IMR-90 (cell line): ENCODE measurements around the gene PCSK1N. TPM values are rescaled to one million over a fixed set of nuclear protein-coding genes. Genes with fewer than 3 reads are reported as not detected.

ENCODE experiments used
- ATAC-seq: fragments of 200-7000 bp; cut with Tn5 transposase; 2 replicates; pipeline ENCODE4 v1.9.1; 2020; ENCODE audit warnings: low read depth, mild to moderate bottlenecking, moderate library complexity
- BruUV-seq: library from RNA; stranded (reverse); fragments of 400-500 nt; replicated peaks from 2 replicates; lab custom pipeline; 2021; lab: Mats Ljungman, UMichigan
- CTCF ChIA-PET: fragments of 300-600 bp; formaldehyde crosslinking; extraction: SDS; loops from one replicate; lab custom pipeline; 2021; ENCODE audit warnings: antibody characterized with exemption; lab: Yijun Ruan, JAX
- POLR2A ChIA-PET: fragments of 300-600 bp; sonication (Branson Sonifier 250); formaldehyde crosslinking; loops from one replicate; lab custom pipeline; 2022; ENCODE audit warnings: antibody characterized with exemption; ENCODE audit not compliant: unreplicated experiment; lab: Charles Lee
- DNase-seq: peaks from one replicate; pipeline ENCODE4 v3.0.0; 2013
- H2AFZ ChIP-seq: replicated peaks from 2 replicates; pipeline ENCODE3; 2013; ENCODE audit warnings: low read length, mild to moderate bottlenecking; ENCODE audit not compliant: poor library complexity
- H2AK5ac ChIP-seq: 2 replicates; pipeline ENCODE4 v1.6.1; 2013; ENCODE audit warnings: low read depth, low read length, inconsistent platforms
- H2AK9ac ChIP-seq: replicated peaks from 2 replicates; pipeline ENCODE3; 2013; ENCODE audit warnings: mild to moderate bottlenecking, low read depth, low read length, moderate library complexity; ENCODE audit not compliant: poor library complexity
- H2BK120ac ChIP-seq: 2 replicates; pipeline ENCODE4 v1.6.1; 2013; ENCODE audit warnings: low read depth, low read length, inconsistent platforms
- H2BK15ac ChIP-seq: 3 replicates; pipeline ENCODE4 v1.6.1; 2013; ENCODE audit warnings: low read depth, low read length, inconsistent platforms
- H2BK20ac ChIP-seq: 2 replicates; pipeline ENCODE4 v1.6.1; 2013; ENCODE audit warnings: low read depth, mild to moderate bottlenecking, inconsistent platforms, low read length, moderate library complexity
- H2BK5ac ChIP-seq: 2 replicates; pipeline ENCODE4 v1.6.1; 2013; ENCODE audit warnings: mild to moderate bottlenecking, low read depth, low read length, inconsistent platforms; ENCODE audit not compliant: poor library complexity, severe bottlenecking
- H3K14ac ChIP-seq: replicated peaks from 2 replicates; pipeline ENCODE4 v1.6.1; 2013; ENCODE audit warnings: low read depth, low read length, inconsistent platforms
- H3K18ac ChIP-seq: 2 replicates; pipeline ENCODE4 v1.6.1; 2013; ENCODE audit warnings: low read depth, low read length, control low read depth
- H3K23ac ChIP-seq: 2 replicates; pipeline ENCODE4 v1.6.1; 2013; ENCODE audit warnings: low read depth, low read length, inconsistent platforms
- H3K27ac ChIP-seq: 2 replicates; pipeline ENCODE4 v1.5.1; 2013; ENCODE audit warnings: mild to moderate bottlenecking, control low read depth, low read length; ENCODE audit not compliant: insufficient read depth
- H3K27me3 ChIP-seq: 2 replicates; pipeline ENCODE4 v1.6.1; 2013; ENCODE audit warnings: low read length; ENCODE audit not compliant: control insufficient read depth, insufficient read depth
- H3K36me3 ChIP-seq: 2 replicates; pipeline ENCODE4 v1.6.1; 2013; ENCODE audit warnings: low read length, mixed read lengths; ENCODE audit not compliant: control insufficient read depth, insufficient read depth
- H3K4ac ChIP-seq: 2 replicates; pipeline ENCODE4 v1.6.1; 2013; ENCODE audit warnings: low read depth, low read length, inconsistent platforms
- H3K4me1 ChIP-seq: 2 replicates; pipeline ENCODE4 v1.6.1; 2013; ENCODE audit warnings: low read length, mixed read lengths; ENCODE audit not compliant: control insufficient read depth, insufficient read depth
- H3K4me2 ChIP-seq: 2 replicates; pipeline ENCODE4 v1.6.1; 2013; ENCODE audit warnings: low read depth, mild to moderate bottlenecking, control low read depth, low read length, moderate library complexity
- H3K4me3 ChIP-seq: 2 replicates; pipeline ENCODE4 v1.5.1; 2013; ENCODE audit warnings: low read depth, mild to moderate bottlenecking, control low read depth, low read length, moderate library complexity; ENCODE audit not compliant: insufficient read depth
- H3K56ac ChIP-seq: 2 replicates; pipeline ENCODE4 v1.6.1; 2013; ENCODE audit warnings: low read length, inconsistent platforms; ENCODE audit not compliant: insufficient read depth; ENCODE audit errors: extremely low read depth
- H3K79me1 ChIP-seq, 2 experiments: 2 replicates each; pipeline ENCODE4 v1.6.1; 2013; ENCODE audit warnings: low read length in 2 of 2, inconsistent platforms in 1 of 2, low read depth in 1 of 2
- H3K9ac ChIP-seq: 2 replicates; pipeline ENCODE4 v1.6.1; 2013; ENCODE audit warnings: low read depth, low read length, control low read depth
- H3K9me1 ChIP-seq: 2 replicates; pipeline ENCODE4 v1.6.1; 2013; ENCODE audit warnings: low read length, inconsistent platforms; ENCODE audit not compliant: insufficient read depth
- H3K9me3 ChIP-seq: 2 replicates; pipeline ENCODE4 v1.6.1; 2013; ENCODE audit warnings: low read length; ENCODE audit not compliant: control insufficient read depth, insufficient read depth
- H4K20me1 ChIP-seq: 2 replicates; pipeline ENCODE4 v1.6.1; 2013; ENCODE audit warnings: low read length, inconsistent platforms; ENCODE audit not compliant: insufficient read depth
- H4K5ac ChIP-seq: 2 replicates; pipeline ENCODE4 v1.6.1; 2013; ENCODE audit warnings: mild to moderate bottlenecking, low read depth, low read length, control low read depth
- H4K8ac ChIP-seq, 2 experiments: 2 replicates each; pipeline ENCODE4 v1.6.1; 2013; ENCODE audit warnings: low read depth in 2 of 2, low read length in 2 of 2, control low read depth in 1 of 2, inconsistent platforms in 1 of 2
- H4K91ac ChIP-seq: 2 replicates; pipeline ENCODE4 v1.6.1; 2013; ENCODE audit warnings: low read depth, low read length, inconsistent platforms; ENCODE audit not compliant: insufficient read depth
- CEBPB ChIP-seq: IDR thresholded peaks from 2 replicates; pipeline ENCODE4 v1.6.1; 2012; ENCODE audit warnings: low read depth, low read length, improper control_type of control experiment
- CHD1 ChIP-seq: IDR thresholded peaks from 2 replicates; pipeline ENCODE4 v1.6.1; 2012; ENCODE audit warnings: low read depth, low read length, improper control_type of control experiment
- FOS ChIP-seq: fragments of 150-350 bp; IDR thresholded peaks from 2 replicates; pipeline ENCODE4 v1.6.1; 2016; ENCODE audit warnings: low read depth, low read length
- POLR2A ChIP-seq: IDR thresholded peaks from 2 replicates; pipeline ENCODE4 v1.6.1; 2012; ENCODE audit warnings: mild to moderate bottlenecking, low read depth, low read length
- RAD21 ChIP-seq: IDR thresholded peaks from 2 replicates; pipeline ENCODE4 v1.6.1; 2012; ENCODE audit warnings: low read length, improper control_type of control experiment
- RCOR1 ChIP-seq: IDR thresholded peaks from 2 replicates; pipeline ENCODE4 v1.6.1; 2012; ENCODE audit warnings: mild to moderate bottlenecking, low read length, improper control_type of control experiment; ENCODE audit not compliant: insufficient replicate concordance
- RFX5 ChIP-seq: IDR thresholded peaks from 2 replicates; pipeline ENCODE4 v1.8.0; 2012; ENCODE audit warnings: low read depth, mild to moderate bottlenecking, low read length, moderate library complexity
- SMC3 ChIP-seq: fragments of 150-350 bp; IDR thresholded peaks from 2 replicates; pipeline ENCODE4 v1.6.1; 2016; ENCODE audit warnings: low read depth, mild to moderate bottlenecking, antibody characterized with exemption, low read length, moderate library complexity
- WGBS, 2 experiments: methylation state at CpG; one replicate each; pipeline versions ENCODE4 v1.1.5 to v1.1.7; 2013; ENCODE audit warnings: missing lambda C conversion rate in 2 of 2; ENCODE audit not compliant: insufficient read length in 1 of 2; ENCODE audit errors: extremely low coverage in 2 of 2; 5-methylcytosine and 5-hydroxymethylcytosine counted together
- dilution Hi-C: fragments of 300-500 bp; cut with HindIII; formaldehyde crosslinking; loops from one replicate; pipeline ENCODE4 v1.14.3; 2018; ENCODE audit warnings: low sequenced_read_pairs; ENCODE audit not compliant: unreplicated experiment
- in situ Hi-C: fragments of 300-500 bp; cut with MboI; formaldehyde crosslinking; loops from 3 replicates; pipeline ENCODE4 v1.14.3; 2019; ENCODE audit warnings: low sequenced_read_pairs, inconsistent platforms, mixed read lengths
- intact Hi-C: fragments of 100-400 bp; cut with micrococcal nuclease; formaldehyde crosslinking; loops from 2 replicates; pipeline ENCODE4 v1.10.0; 2022
- polyA plus RNA-seq, 3 experiments: library from polyadenylated mRNA; depleted of rRNA; stranded (reverse); fragments of >200 nt; gene quantifications; 2 replicates each; pipeline ENCODE4 v1.2.3, GENCODE V29; 2012; ENCODE audit warnings: low replicate concordance in 1 of 3
- total RNA-seq: library from RNA; depleted of rRNA; stranded (reverse); fragments of >200 nt; gene quantifications from 2 replicates; pipeline ENCODE4 v1.2.3, GENCODE V29; 2012

The PCSK1N gene
- total and polyA plus RNA-seq, 2 of the 4 experiments (the other 2 are of a cell fraction): 0.12 TPM; not detected in 1

GRCh38 chrX:48818098-48818497, 17.3 kb downstream of the PCSK1N start:
- Histone ChIP-seq H3K18ac (no peak overlapping the region), H3K36me3 (peaks cover 23% of the 10 kb centered on the region), H3K23ac (no peak overlapping the region), H4K5ac (no peak overlapping the region), H3K14ac (no peak overlapping the region), H3K4ac (no peak overlapping the region), H3K27ac (no peak overlapping the region), H4K8ac (no peak overlapping the region), H4K20me1 (no peaks in the 10 kb centered on the region), H2BK15ac (no peak overlapping the region), H3K4me3 (no peak overlapping the region), H3K9me1 (no peaks in the 10 kb centered on the region), H2AK5ac (no peak overlapping the region), H2BK5ac (no peak overlapping the region), H3K27me3 (no peaks in the 10 kb centered on the region), H3K9me3 (no peaks in the 10 kb centered on the region; the same call in 1 of the 2 replicates), H2AK9ac (peak overlapping the region; percentile 24), H3K4me1 (no peaks in the 10 kb centered on the region), H2BK120ac (no peak overlapping the region), H2BK20ac (no peak overlapping the region), H3K56ac (no peak overlapping the region), H2AFZ (no peak overlapping the region), H4K91ac (no peak overlapping the region), H3K79me1 (no peaks in the 10 kb centered on the region), H3K4me2 (no peak overlapping the region), H3K9ac (no peak overlapping the region)
- dilution Hi-C loops: no loop called here
- TF ChIP-seq CHD1 (no peak), SMC3 (no peak), RAD21 (no peak), FOS (no peak), CEBPB (no peak), RFX5 (no peak), RCOR1 (no peak), POLR2A (no peak)
- POLR2A ChIA-PET: no interaction called here
- DNase-seq (no peak), ATAC-seq (no peak)
- in situ Hi-C loops: no loop called here
- CTCF ChIA-PET: no interaction called here
- BruUV-seq: no TSS peak
- WGBS, 2 experiments: 79% methylated on average over 7 of the region's 16 CpGs; no CpG with 5 or more reads in 1 of the 2 experiments
- intact Hi-C loops: no loop called here
